Measurements from ENCODE around the gene TST. TPM values are rescaled to one million over a fixed set of nuclear protein-coding genes. Genes with fewer than 3 reads are reported as not detected.

The TST gene
- total RNA-seq, 1 donor from 2014 or later, result 5.8 TPM

GRCh38 chr22:37058917-37059701 lies 39.9 kb upstream of the TST start:
- Mint-ChIP-seq H3K4me1 (peaks cover 21% of the 10 kb centered on the region), H3K9me3 (no peaks in the 10 kb centered on the region), H3K27ac (no peak overlapping the region), H3K36me3 (ENCODE audit: low read depth) (peaks cover 29% of the 10 kb centered on the region), H3K27me3 (no peaks in the 10 kb centered on the region), H3K4me3 (no peak overlapping the region)
- intact Hi-C loops (cut with micrococcal nuclease), result no loop called here
- no peak for DNase-seq

- intact Hi-C loops (cut with micrococcal nuclease), result no loop called here
- DNase-seq, result no peak
- Mint-ChIP-seq H3K36me3 (ENCODE audit: low read depth) (peaks cover 34% of the 10 kb centered on the region), H3K4me1 (peaks cover 27% of the 10 kb centered on the region), H3K9me3 (no peaks in the 10 kb centered on the region), H3K4me3 (no peak overlapping the region), H3K27ac (no peak overlapping the region), H3K27me3 (no peaks in the 10 kb centered on the region)
These were observed 38.7 kb upstream of the TST start for GRCh38 chr22:37057796-37058510.

GRCh38 chr22:37057226-37057625 lies 38.0 kb upstream of the TST start:
- intact Hi-C loops (cut with micrococcal nuclease), result no loop called here
- Mint-ChIP-seq H3K4me3 (no peak overlapping the region), H3K4me1 (peaks cover 29% of the 10 kb centered on the region), H3K27ac (no peak overlapping the region), H3K36me3 (ENCODE audit: low read depth) (peaks cover 34% of the 10 kb centered on the region), H3K27me3 (no peaks in the 10 kb centered on the region), H3K9me3 (no peaks in the 10 kb centered on the region)
- DNase-seq, result no peak

GRCh38 chr22:37056246-37056645 lies 37.0 kb upstream of the TST start:
- Mint-ChIP-seq H3K36me3 (ENCODE audit: low read depth) (peaks cover 34% of the 10 kb centered on the region), H3K9me3 (no peaks in the 10 kb centered on the region), H3K4me1 (peaks cover 27% of the 10 kb centered on the region), H3K4me3 (no peak overlapping the region), H3K27me3 (no peaks in the 10 kb centered on the region), H3K27ac (no peak overlapping the region)
- DNase-seq, result no peak
- intact Hi-C loops (cut with micrococcal nuclease), result no loop called here

GRCh38 chr22:37054600-37055365 lies 35.5 kb upstream of the TST start:
- H3K4me1 Mint-ChIP-seq, result peaks cover 13% of the 10 kb centered on the region

GRCh38 chr22:37054056-37054395 lies 34.8 kb upstream of the TST start:
- H3K27ac Mint-ChIP-seq, result no peak overlapping the region

More at GRCh38 chr22:37054600-37055365, 35.5 kb upstream of the TST start:
- no peak for DNase-seq
- Mint-ChIP-seq H3K9me3 (no peaks in the 10 kb centered on the region), H3K4me3 (no peak overlapping the region), H3K27ac (no peak overlapping the region), H3K27me3 (no peaks in the 10 kb centered on the region), H3K36me3 (ENCODE audit: low read depth) (peaks cover 27% of the 10 kb centered on the region)
- intact Hi-C loops (cut with micrococcal nuclease), result no loop called here

GRCh38 chr22:37053310-37054055 lies 34.2 kb upstream of the TST start:
- Mint-ChIP-seq H3K27me3 (no peaks in the 10 kb centered on the region), H3K27ac (no peak overlapping the region), H3K4me3 (no peak overlapping the region), H3K4me1 (peaks cover 12% of the 10 kb centered on the region), H3K9me3 (no peaks in the 10 kb centered on the region), H3K36me3 (ENCODE audit: low read depth) (peaks cover 25% of the 10 kb centered on the region)
- DNase-seq, result no peak
- intact Hi-C loops (cut with micrococcal nuclease), result no loop called here

More at GRCh38 chr22:37054056-37054395, 34.8 kb upstream of the TST start:
- Mint-ChIP-seq H3K9me3 (no peaks in the 10 kb centered on the region), H3K27me3 (no peaks in the 10 kb centered on the region), H3K36me3 (ENCODE audit: low read depth) (peaks cover 25% of the 10 kb centered on the region), H3K4me1 (peaks cover 12% of the 10 kb centered on the region), H3K4me3 (no peak overlapping the region)
- intact Hi-C loops (cut with micrococcal nuclease), result no loop called here
- no peak for DNase-seq

GRCh38 chr22:37052386-37053309 lies 33.4 kb upstream of the TST start:
- no peak for DNase-seq
- H3K9me3 Mint-ChIP-seq, result no peaks in the 10 kb centered on the region
- H3K27me3 Mint-ChIP-seq, result no peaks in the 10 kb centered on the region
- intact Hi-C loops (cut with micrococcal nuclease), result no loop called here
- peak overlapping the region; percentile 90 for H3K4me3 Mint-ChIP-seq
- peaks cover 21% of the 10 kb centered on the region for H3K36me3 Mint-ChIP-seq (ENCODE audit: low read depth)
- H3K4me1 Mint-ChIP-seq, result peaks cover 12% of the 10 kb centered on the region
- peak overlapping the region; percentile 78 for H3K27ac Mint-ChIP-seq

- peak within 1 kb of the TSS; percentile 90 for H3K4me3 Mint-ChIP-seq
- H3K4me1 Mint-ChIP-seq, result peaks cover 12% of the 10 kb centered on the region
- H3K27me3 Mint-ChIP-seq, result no peaks in the 10 kb centered on the region
- peaks cover 18% of the 10 kb centered on the region for H3K36me3 Mint-ChIP-seq (ENCODE audit: low read depth)
- intact Hi-C loops (cut with micrococcal nuclease), result no loop called here
- H3K9me3 Mint-ChIP-seq, result no peaks in the 10 kb centered on the region
- H3K27ac Mint-ChIP-seq, result peak within 1 kb of the TSS; percentile 78
- DNase-seq, result peak; percentile 95
These were observed 32.4 kb upstream of the TST start, which contains the start of gene KCTD17 for GRCh38 chr22:37051391-37052385. TSS of gene KCTD17 (plus strand) at chr22:37051742. CDS start at chr22:37051761, 19 bp downstream.

GRCh38 chr22:37050913-37051312 lies 31.7 kb upstream of the TST start:
- Mint-ChIP-seq H3K27me3 (no peaks in the 10 kb centered on the region), H3K27ac (no peak overlapping the region), H3K9me3 (no peaks in the 10 kb centered on the region), H3K36me3 (ENCODE audit: low read depth) (peaks cover 13% of the 10 kb centered on the region), H3K4me1 (peaks cover 14% of the 10 kb centered on the region), H3K4me3 (peak overlapping the region; percentile 90)
- no peak for DNase-seq
- intact Hi-C loops (cut with micrococcal nuclease), result no loop called here

GRCh38 chr22:37049224-37049623 lies 30.0 kb upstream of the TST start:
- Mint-ChIP-seq H3K27me3 (no peaks in the 10 kb centered on the region), H3K4me1 (peaks cover 20% of the 10 kb centered on the region), H3K36me3 (ENCODE audit: low read depth) (peaks cover 4% of the 10 kb centered on the region), H3K27ac (no peak overlapping the region), H3K4me3 (no peak overlapping the region), H3K9me3 (no peaks in the 10 kb centered on the region)
- DNase-seq, result no peak
- intact Hi-C loops (cut with micrococcal nuclease), result loop anchor here (10.0 kb wide), 2 partner anchors 146 to 504 kb away; no protein-coding TSS in a partner anchor

Data from activated CD4-positive, alpha-beta T cell treated with anti-CD3 and anti-CD28 coated beads, Interleukin-2, amount 10 ng/mL, durations not matched to agents 24 days and 14 days (primary cell).